HepG2 (cell line): Measurements from ENCODE around the gene CFAP92. TPM values are rescaled to one million over a fixed set of nuclear protein-coding genes. Genes with fewer than 3 reads are reported as not detected.

Experiments used
- ATAC-seq: fragments of 200-7000 bp; cut with Tn5 transposase; 3 replicates; pipeline ENCODE4 v1.9.1; 2020; ENCODE audit warnings: mild to moderate bottlenecking, moderate library complexity
- BruUV-seq: library from RNA; stranded (reverse); fragments of 400-500 nt; replicated peaks from 2 replicates; lab custom pipeline; 2021; lab: Mats Ljungman, UMichigan
- CTCF ChIA-PET: fragments of 300-600 bp; formaldehyde crosslinking; extraction: SDS; loops from one replicate; lab custom pipeline; 2021; ENCODE audit warnings: low total read pairs, inconsistent platforms, low intra/inter-chr PET ratio; lab: Yijun Ruan, JAX
- POLR2A ChIA-PET: fragments of 350-600 bp; sonication (Branson Sonifier 250); formaldehyde crosslinking; loops from one replicate; lab custom pipeline; 2020; ENCODE audit warnings: antibody characterized with exemption, inconsistent platforms; lab: Yijun Ruan, JAX
- DNase-seq: peaks from one replicate; pipeline ENCODE4 v3.0.0-alpha.2; 2015; ENCODE audit warnings: low spot score
- FAIRE-seq: peaks from 3 replicates; lab custom pipeline; 2011; peaks lifted over from hg19 to GRCh38; lab: Jason Lieb, UNC
- H2AFZ ChIP-seq: one replicate; pipeline ENCODE4 v1.6.1; 2011; ENCODE audit warnings: low read length, inconsistent platforms
- H3K27ac ChIP-seq: fragments of 300-600 bp; 3 replicates; pipeline ENCODE4 v1.8.0; 2011; ENCODE audit warnings: mixed run types, mild to moderate bottlenecking, mixed read lengths, low read length, inconsistent platforms; ENCODE audit not compliant: insufficient read depth; ENCODE audit errors: extremely low read length
- H3K27me3 ChIP-seq, 2 experiments: fragments of 200-600 bp in 1 of 2; 2 replicates in 1 of 2; 3 replicates in 1 of 2; pipeline versions ENCODE4 v1.6.0 to v1.8.0; 2011; ENCODE audit warnings: low read length in 2 of 2, mild to moderate bottlenecking in 2 of 2, moderate library complexity in 2 of 2, inconsistent platforms in 1 of 2; ENCODE audit not compliant: insufficient read depth in 2 of 2, control insufficient read depth in 1 of 2
- H3K36me3 ChIP-seq, 2 experiments: fragments of 200-600 bp in 1 of 2; replicated peaks in 1 of 2; 2 replicates in 1 of 2; 3 replicates in 1 of 2; pipeline versions ENCODE4 v1.5.1 to v1.8.0; 2011; ENCODE audit warnings: low read length in 2 of 2, inconsistent platforms in 1 of 2; ENCODE audit not compliant: insufficient read depth in 2 of 2, control insufficient read depth in 1 of 2
- H3K4me1 ChIP-seq: 2 replicates; pipeline ENCODE4 v1.5.1; 2012; ENCODE audit warnings: low read length, inconsistent platforms; ENCODE audit not compliant: insufficient read depth
- H3K4me2 ChIP-seq: 2 replicates; pipeline ENCODE4 v1.6.0; 2011; ENCODE audit warnings: low read depth, low read length, inconsistent platforms
- H3K4me3 ChIP-seq, 3 experiments: fragments of 200-600 bp in 1 of 3; sonication (generic), shearing (Covaris generic) in 1 of 3; replicated peaks in 1 of 3; 2 replicates each; pipeline ENCODE4 v1.5.1; 2011 to 2016; ENCODE audit warnings: low read length in 3 of 3, inconsistent platforms in 2 of 3, low read depth in 2 of 3, mild to moderate bottlenecking in 2 of 3, control low read depth in 1 of 3, mixed read lengths in 1 of 3; ENCODE audit not compliant: insufficient read depth in 1 of 3
- H3K79me2 ChIP-seq: one replicate; pipeline ENCODE4 v1.6.1; 2011; ENCODE audit warnings: low read length, inconsistent platforms; ENCODE audit not compliant: insufficient read depth
- H3K9ac ChIP-seq: 2 replicates; pipeline ENCODE4 v1.6.0; 2011; ENCODE audit warnings: mild to moderate bottlenecking, low read depth, low read length, inconsistent platforms; ENCODE audit not compliant: insufficient read depth
- H3K9me3 ChIP-seq: 2 replicates; pipeline ENCODE4 v1.5.1; 2012; ENCODE audit warnings: mild to moderate bottlenecking, low read length
- H4K20me1 ChIP-seq: 2 replicates; pipeline ENCODE4 v1.6.0; 2011; ENCODE audit warnings: inconsistent platforms, mild to moderate bottlenecking, low read length, moderate library complexity; ENCODE audit not compliant: insufficient read depth
- ARID3A ChIP-seq: IDR thresholded peaks from 2 replicates; pipeline ENCODE4 v1.6.1; 2012; ENCODE audit warnings: low read depth, low read length, improper control_type of control experiment
- CBX2 ChIP-seq, 2 experiments: fragments of 200-600 bp in 1 of 2; sonication (generic); formaldehyde crosslinking in 1 of 2; IDR thresholded peaks; 2 replicates each; pipeline versions ENCODE4 v1.7.0 to v1.8.1; 2018 to 2022; ENCODE audit warnings: low read depth in 2 of 2, low read length in 1 of 2, mild to moderate bottlenecking in 1 of 2, missing genetic modification reagents in 1 of 2
- HOXA3 ChIP-seq: sonication (generic); formaldehyde crosslinking; IDR thresholded peaks from 2 replicates; pipeline ENCODE4 v1.5.0; 2020; ENCODE audit warnings: missing genetic modification reagents
- IRF1 ChIP-seq: sonication (generic); formaldehyde crosslinking; IDR thresholded peaks from 2 replicates; pipeline ENCODE4 v1.4.0; 2020; ENCODE audit warnings: low read depth, mild to moderate bottlenecking, missing genetic modification reagents
- MXD3 ChIP-seq: IDR thresholded peaks from 2 replicates; pipeline ENCODE4 v1.6.1; 2016; ENCODE audit warnings: mild to moderate bottlenecking, missing biosample characterization, missing genetic modification reagents
- NFIC ChIP-seq: IDR thresholded peaks from 2 replicates; pipeline ENCODE4 v1.6.1; 2012; ENCODE audit warnings: mild to moderate bottlenecking, low read length, inconsistent platforms
- REST ChIP-seq, 2 experiments: IDR thresholded peaks; 2 replicates each; pipeline ENCODE4 v1.6.1; 2011 to 2012; ENCODE audit warnings: low read length in 2 of 2, borderline replicate concordance in 1 of 2, low read depth in 1 of 2, mild to moderate bottlenecking in 1 of 2, moderate library complexity in 1 of 2
- SRF ChIP-seq: IDR thresholded peaks from 2 replicates; pipeline ENCODE4 v1.6.1; 2011; ENCODE audit warnings: mild to moderate bottlenecking, low read depth, low read length, moderate library complexity
- TIGD3 ChIP-seq: sonication (generic); formaldehyde crosslinking; IDR thresholded peaks from 2 replicates; pipeline ENCODE4 v1.5.1; 2020; ENCODE audit warnings: mild to moderate bottlenecking, missing genetic modification reagents, borderline replicate concordance
- ZNF256 ChIP-seq: sonication (generic); formaldehyde crosslinking; conservative IDR thresholded peaks from 2 replicates; pipeline ENCODE4 v1.4.0; 2020; ENCODE audit warnings: missing genetic modification reagents
- ZNF382 ChIP-seq: sonication (generic); formaldehyde crosslinking; IDR thresholded peaks from 2 replicates; pipeline ENCODE4 v1.5.0; 2020; ENCODE audit warnings: missing genetic modification reagents, mild to moderate bottlenecking, borderline replicate concordance
- ZNF556 ChIP-seq: sonication (generic); formaldehyde crosslinking; IDR thresholded peaks from 2 replicates; pipeline ENCODE4 v1.4.0; 2020; ENCODE audit warnings: mild to moderate bottlenecking, missing genetic modification reagents, borderline replicate concordance
- ZNF652 ChIP-seq: IDR thresholded peaks from 2 replicates; pipeline ENCODE4 v1.6.1; 2016; ENCODE audit warnings: low read depth, borderline replicate concordance
- ZNF724P ChIP-seq: sonication (generic); formaldehyde crosslinking; IDR thresholded peaks from 2 replicates; pipeline ENCODE4 v1.8.0; 2022; ENCODE audit warnings: missing genetic modification reagents, borderline replicate concordance
- WGBS: methylation state at CpG from one replicate; pipeline ENCODE4 v1.1.6; 2017; ENCODE audit warnings: low lambda C conversion rate; 5-methylcytosine and 5-hydroxymethylcytosine counted together
- in situ Hi-C: cut with HindIII; loops from 2 replicates; pipeline ENCODE4 v1.10.0; 2017; ENCODE audit warnings: low pct_unique_long_range_greater_than_20kb; ENCODE audit not compliant: extremely low pct_ligation_motif_present
- intact Hi-C: fragments of 100-400 bp; cut with micrococcal nuclease; formaldehyde crosslinking; loops from one replicate; pipeline ENCODE4 v1.10.0; 2022; ENCODE audit not compliant: unreplicated experiment
- polyA plus RNA-seq, 8 experiments: library from polyadenylated mRNA; depleted of rRNA in 3 of 8; stranded (reverse) in 7 of 8; unstranded in 1 of 8; fragments of >200 nt; fragmentation: Illumina TruSeq in 4 of 8; extraction: Trizol in 4 of 8; gene quantifications; 2 replicates each; pipeline versions ENCODE4 v1.2.1 to v1.2.3, GENCODE V29; 2011 to 2016; ENCODE audit warnings: low read depth in 4 of 8, missing spikeins in 1 of 8, mixed read lengths in 1 of 8; ENCODE audit not compliant: insufficient read depth in 1 of 8
- total RNA-seq, 5 experiments: library from RNA; depleted of rRNA; stranded (reverse); fragments of >200 nt; fragmentation: Illumina TruSeq; extraction: Trizol; gene quantifications; 2 replicates each; pipeline ENCODE4 v1.2.3, GENCODE V29; 2016; ENCODE audit warnings: low read depth in 1 of 5

Gene CFAP92
- total and polyA plus RNA-seq, 2 of the 13 experiments (the other 11 are each of a cell fraction or from before 2014, with no cell fraction given) = 0.18 to 0.46 TPM

GRCh38 chr3:128965280-128965679 lies 28.6 kb downstream of the CFAP92 start:
- no peak for DNase-seq
- CTCF ChIA-PET = no interaction called here
- no peaks in the 10 kb centered on the region for H3K4me1 ChIP-seq
- no peak overlapping the region for H3K4me3 ChIP-seq
- no peak for FAIRE-seq
- no peak overlapping the region for H2AFZ ChIP-seq
- no peak overlapping the region for H3K4me2 ChIP-seq
- no peak for ATAC-seq
- no peak overlapping the region for H3K27ac ChIP-seq
- H4K20me1 ChIP-seq = no peaks in the 10 kb centered on the region
- no peak overlapping the region for H3K9ac ChIP-seq
- peaks cover 2 to 18% of the 10 kb centered on the region in 2 experiments; a peak in 3 of 5 replicates for H3K27me3 ChIP-seq
- BruUV-seq = no TSS peak
- no peaks in the 10 kb centered on the region for H3K79me2 ChIP-seq
- WGBS = 47% methylated on average over 8 of the region's 9 CpGs
- H3K9me3 ChIP-seq = no peaks in the 10 kb centered on the region
- in situ Hi-C loops (no loop called here), intact Hi-C loops (no loop called here)
- POLR2A ChIA-PET = no interaction called here
- no peaks in the 10 kb centered on the region for H3K36me3 ChIP-seq
- TF ChIP-seq SRF (no peak), HOXA3 (CRISPR knock-in tag) (no peak), NFIC (no peak), ZNF382 (CRISPR knock-in tag) (no peak), ZNF652 (no peak), TIGD3 (CRISPR knock-in tag) (no peak), ZNF556 (no peak), MXD3 (CRISPR knock-in tag) (no peak), ZNF256 (CRISPR knock-in tag) (no peak), IRF1 (CRISPR knock-in tag) (no peak), CBX2 (IDR thresholded peaks at IDR 0.05; ENCODE audit: low read depth, low read length) (no peak), CBX2 (CRISPR knock-in tag; IDR thresholded peaks at IDR 0.05; ENCODE audit: low read depth) (no peak), ZNF724P (CRISPR knock-in tag) (no peak), ARID3A (no peak), REST (IDR thresholded peaks at IDR 0.05; ENCODE audit: borderline replicate concordance in 1 of 2, low read depth in 1 of 2, low read length in 2 of 2) (no peak)
